HepG2 (cell line): Measurements from ENCODE around the gene CC2D1A. TPM values are rescaled to one million over a fixed set of nuclear protein-coding genes. Genes with fewer than 3 reads are reported as not detected.

Experiments
- CREB1 ChIP-seq, 2 experiments: fragments of 450-650 bp in 1 of 2; IDR thresholded peaks; 2 replicates each; pipeline ENCODE4 v1.6.1; 2016 to 2017; ENCODE audit warnings: control low read depth in 1 of 2, mild to moderate bottlenecking in 1 of 2, missing compliant biosample characterization in 1 of 2, missing genetic modification characterization in 1 of 2
- FOXO4 ChIP-seq: sonication (generic); formaldehyde crosslinking; conservative IDR thresholded peaks from 2 replicates; pipeline ENCODE4 v1.8.1; 2023; ENCODE audit warnings: missing genetic modification reagents
- SMARCE1 ChIP-seq: fragments of 450-650 bp; IDR thresholded peaks from 2 replicates; pipeline ENCODE4 v1.6.1; 2017; ENCODE audit warnings: borderline replicate concordance
- ZBTB10 ChIP-seq: sonication (generic); formaldehyde crosslinking; IDR thresholded peaks from 2 replicates; pipeline ENCODE4 v1.4.0; 2020; ENCODE audit warnings: missing genetic modification reagents, borderline replicate concordance
- ZNF557 ChIP-seq: sonication (generic); formaldehyde crosslinking; IDR thresholded peaks from 2 replicates; pipeline ENCODE4 v1.4.0; 2020; ENCODE audit warnings: missing genetic modification reagents
- ZNF687 ChIP-seq: sonication (generic); formaldehyde crosslinking; IDR thresholded peaks from 2 replicates; pipeline ENCODE4 v1.5.1; 2020; ENCODE audit warnings: mild to moderate bottlenecking, missing genetic modification reagents, moderate library complexity
- ZNF891 ChIP-seq: sonication (generic); formaldehyde crosslinking; IDR thresholded peaks from 2 replicates; pipeline ENCODE4 v1.5.0; 2020; ENCODE audit warnings: mild to moderate bottlenecking, missing genetic modification reagents
- polyA plus RNA-seq, 8 experiments: library from polyadenylated mRNA; depleted of rRNA in 3 of 8; stranded (reverse) in 7 of 8; unstranded in 1 of 8; fragments of >200 nt; fragmentation: Illumina TruSeq in 4 of 8; extraction: Trizol in 4 of 8; gene quantifications; 2 replicates each; pipeline versions ENCODE4 v1.2.1 to v1.2.3, GENCODE V29; 2011 to 2016; ENCODE audit warnings: low read depth in 4 of 8, missing spikeins in 1 of 8, mixed read lengths in 1 of 8; ENCODE audit not compliant: insufficient read depth in 1 of 8
- total RNA-seq, 5 experiments: library from RNA; depleted of rRNA; stranded (reverse); fragments of >200 nt; fragmentation: Illumina TruSeq; extraction: Trizol; gene quantifications; 2 replicates each; pipeline ENCODE4 v1.2.3, GENCODE V29; 2016; ENCODE audit warnings: low read depth in 1 of 5

CC2D1A gene
- total and polyA plus RNA-seq, 2 of the 13 experiments (the other 11 are each of a cell fraction or from before 2014, with no cell fraction given), result 9.7 to 11.5 TPM

- peak; percentile 33 for TF ChIP-seq ZNF687 (CRISPR knock-in tag)
- no peak for TF ChIP-seq FOXO4 (CRISPR knock-in tag)
- no peak for TF ChIP-seq SMARCE1
- 0 out of 2 replicates have a peak, but pooled peaks have one; percentile 13 for TF ChIP-seq ZNF891 (CRISPR knock-in tag)
- no peak for TF ChIP-seq ZBTB10 (CRISPR knock-in tag)
- TF ChIP-seq ZNF557 (CRISPR knock-in tag), result no peak
- no peak for TF ChIP-seq CREB1 (IDR thresholded peaks at IDR 0.05)
- no peak for TF ChIP-seq CREB1 (CRISPR knock-in tag; IDR thresholded peaks at IDR 0.05)
Measured at GRCh38 chr19:13864667-13865570, 41.1 kb upstream of the CC2D1A start (continued).
